Measurements from ENCODE around the gene TBCK.

The TBCK gene

GRCh38 chr4:106277140-106277675 lies 38.8 kb downstream of the TBCK start:
- Histone ChIP-seq H3K36me3 (ENCODE audit: control insufficient read depth, insufficient read depth, low read length) (no peaks in the 10 kb centered on the region), H2AK5ac (ENCODE audit: low read length) (no peak overlapping the region)

GRCh38 chr4:106273831-106274230 lies 42.2 kb downstream of the TBCK start:
- H3K4me3 ChIP-seq (ENCODE audit: low read length): no peak overlapping the region
- no CpG with 5 or more reads among the region's 2 CpGs for WGBS (ENCODE audit: extremely low coverage, insufficient coverage, low lambda C conversion rate)
- H3K4ac ChIP-seq (ENCODE audit: low read depth, low read length): no peak overlapping the region
- H3K27me3 ChIP-seq (ENCODE audit: insufficient read depth, low read length, poor library complexity): no peaks in the 10 kb centered on the region
- no peaks in the 10 kb centered on the region for H3K36me3 ChIP-seq (ENCODE audit: control insufficient read depth, insufficient read depth, low read length)
- DNase-seq: peak; percentile 54
- H3K23ac ChIP-seq (ENCODE audit: low read length): no peak overlapping the region
- no peak overlapping the region for H3K56ac ChIP-seq (ENCODE audit: low read length)
- no peak overlapping the region for H3K27ac ChIP-seq (ENCODE audit: low read depth, low read length)
- H2AK5ac ChIP-seq (ENCODE audit: low read length): no peak overlapping the region
- H3K4me1 ChIP-seq (ENCODE audit: control insufficient read depth, low read depth, low read length): no peaks in the 10 kb centered on the region
- no peak overlapping the region for H3K18ac ChIP-seq (ENCODE audit: low read length)
- no peak overlapping the region for H4K8ac ChIP-seq (ENCODE audit: low read depth, low read length)
- H4K5ac ChIP-seq (ENCODE audit: low read length): no peak overlapping the region
- H3K79me2 ChIP-seq (ENCODE audit: control insufficient read depth, insufficient read depth, low read length): no peaks in the 10 kb centered on the region
- no peak overlapping the region for H2BK120ac ChIP-seq (ENCODE audit: low read depth, low read length)
- no peak overlapping the region for H2BK5ac ChIP-seq (ENCODE audit: low read length)
- H3K4me2 ChIP-seq (ENCODE audit: low read length): no peak overlapping the region
- H3K9ac ChIP-seq (ENCODE audit: low read length): no peak overlapping the region
- no peaks in the 10 kb centered on the region for H3K79me1 ChIP-seq (ENCODE audit: low read length)
- H2BK15ac ChIP-seq (replicated peaks; ENCODE audit: low read depth): no peak overlapping the region

More at GRCh38 chr4:106277140-106277675, 38.8 kb downstream of the TBCK start:
- no peak overlapping the region for H3K4me3 ChIP-seq (ENCODE audit: low read length)
- H3K27me3 ChIP-seq (ENCODE audit: insufficient read depth, low read length, poor library complexity): no peaks in the 10 kb centered on the region
- H4K5ac ChIP-seq (ENCODE audit: low read length): no peak overlapping the region
- H3K56ac ChIP-seq (ENCODE audit: low read length): no peak overlapping the region
- no peak overlapping the region for H3K27ac ChIP-seq (ENCODE audit: low read depth, low read length)
- WGBS (ENCODE audit: extremely low coverage, insufficient coverage, low lambda C conversion rate): no CpG with 5 or more reads among the region's 1 CpG
- no peak overlapping the region for H3K23ac ChIP-seq (ENCODE audit: low read length)
- H3K4me2 ChIP-seq (ENCODE audit: low read length): no peak overlapping the region
- H3K79me2 ChIP-seq (ENCODE audit: control insufficient read depth, insufficient read depth, low read length): no peaks in the 10 kb centered on the region
- H2BK15ac ChIP-seq (replicated peaks; ENCODE audit: low read depth): no peak overlapping the region
- H3K18ac ChIP-seq (ENCODE audit: low read length): no peak overlapping the region
- H3K4me1 ChIP-seq (ENCODE audit: control insufficient read depth, low read depth, low read length): no peaks in the 10 kb centered on the region
- no peak overlapping the region for H4K8ac ChIP-seq (ENCODE audit: low read depth, low read length)
- H3K79me1 ChIP-seq (ENCODE audit: low read length): no peaks in the 10 kb centered on the region
- no peak for DNase-seq
- H2BK120ac ChIP-seq (ENCODE audit: low read depth, low read length): no peak overlapping the region
- no peak overlapping the region for H3K9ac ChIP-seq (ENCODE audit: low read length)
- H3K4ac ChIP-seq (ENCODE audit: low read depth, low read length): no peak overlapping the region
- H2BK5ac ChIP-seq (ENCODE audit: low read length): no peak overlapping the region

GRCh38 chr4:106270736-106271135 lies 45.3 kb downstream of the TBCK start:
- H3K4me1 ChIP-seq (ENCODE audit: control insufficient read depth, low read depth, low read length): no peaks in the 10 kb centered on the region
- H3K4me2 ChIP-seq (ENCODE audit: low read length): no peak overlapping the region
- WGBS (ENCODE audit: extremely low coverage, insufficient coverage, low lambda C conversion rate): no CpG with 5 or more reads among the region's 1 CpG
- H3K18ac ChIP-seq (ENCODE audit: low read length): no peak overlapping the region
- no peak overlapping the region for H3K56ac ChIP-seq (ENCODE audit: low read length)
- DNase-seq: no peak
- H2BK15ac ChIP-seq (replicated peaks; ENCODE audit: low read depth): no peak overlapping the region
- H4K8ac ChIP-seq (ENCODE audit: low read depth, low read length): no peak overlapping the region
- no peaks in the 10 kb centered on the region for H3K36me3 ChIP-seq (ENCODE audit: control insufficient read depth, insufficient read depth, low read length)
- no peak overlapping the region for H4K5ac ChIP-seq (ENCODE audit: low read length)
- H2BK120ac ChIP-seq (ENCODE audit: low read depth, low read length): no peak overlapping the region
- no peaks in the 10 kb centered on the region for H3K27me3 ChIP-seq (ENCODE audit: insufficient read depth, low read length, poor library complexity)
- H3K4ac ChIP-seq (ENCODE audit: low read depth, low read length): no peak overlapping the region
- no peak overlapping the region for H2AK5ac ChIP-seq (ENCODE audit: low read length)
- H3K79me2 ChIP-seq (ENCODE audit: control insufficient read depth, insufficient read depth, low read length): no peaks in the 10 kb centered on the region
- no peak overlapping the region for H3K27ac ChIP-seq (ENCODE audit: low read depth, low read length)
- H3K23ac ChIP-seq (ENCODE audit: low read length): no peak overlapping the region
- H3K4me3 ChIP-seq (ENCODE audit: low read length): no peak overlapping the region
- H3K9ac ChIP-seq (ENCODE audit: low read length): no peak overlapping the region
- H3K79me1 ChIP-seq (ENCODE audit: low read length): no peaks in the 10 kb centered on the region
- H2BK5ac ChIP-seq (ENCODE audit: low read length): no peak overlapping the region

- no peak overlapping the region for H3K4me3 ChIP-seq (ENCODE audit: low read length)
- no peaks in the 10 kb centered on the region for H3K27me3 ChIP-seq (ENCODE audit: insufficient read depth, low read length, poor library complexity)
- no peaks in the 10 kb centered on the region for H3K36me3 ChIP-seq (ENCODE audit: control insufficient read depth, insufficient read depth, low read length)
- H2AK5ac ChIP-seq (ENCODE audit: low read length): no peak overlapping the region
- DNase-seq: no peak
- no peak overlapping the region for H3K4me2 ChIP-seq (ENCODE audit: low read length)
- H3K79me2 ChIP-seq (ENCODE audit: control insufficient read depth, insufficient read depth, low read length): no peaks in the 10 kb centered on the region
- H3K79me1 ChIP-seq (ENCODE audit: low read length): no peaks in the 10 kb centered on the region
- H3K18ac ChIP-seq (ENCODE audit: low read length): no peak overlapping the region
- H3K27ac ChIP-seq (ENCODE audit: low read depth, low read length): no peak overlapping the region
- no CpG with 5 or more reads among the region's 2 CpGs for WGBS (ENCODE audit: extremely low coverage, insufficient coverage, low lambda C conversion rate)
- no peak overlapping the region for H3K56ac ChIP-seq (ENCODE audit: low read length)
- H2BK15ac ChIP-seq (replicated peaks; ENCODE audit: low read depth): no peak overlapping the region
- H4K8ac ChIP-seq (ENCODE audit: low read depth, low read length): no peak overlapping the region
- no peak overlapping the region for H3K9ac ChIP-seq (ENCODE audit: low read length)
- no peaks in the 10 kb centered on the region for H3K4me1 ChIP-seq (ENCODE audit: control insufficient read depth, low read depth, low read length)
- H4K5ac ChIP-seq (ENCODE audit: low read length): no peak overlapping the region
- H2BK120ac ChIP-seq (ENCODE audit: low read depth, low read length): no peak overlapping the region
- H2BK5ac ChIP-seq (ENCODE audit: low read length): no peak overlapping the region
- no peak overlapping the region for H3K23ac ChIP-seq (ENCODE audit: low read length)
- no peak overlapping the region for H3K4ac ChIP-seq (ENCODE audit: low read depth, low read length)
These were observed 46.3 kb downstream of the TBCK start for GRCh38 chr4:106269711-106270110.

GRCh38 chr4:106268786-106269185 lies 47.2 kb downstream of the TBCK start:
- Histone ChIP-seq H3K4ac (ENCODE audit: low read depth, low read length) (no peak overlapping the region), H3K79me2 (ENCODE audit: control insufficient read depth, insufficient read depth, low read length) (no peaks in the 10 kb centered on the region), H3K56ac (ENCODE audit: low read length) (no peak overlapping the region), H2AK5ac (ENCODE audit: low read length) (no peak overlapping the region), H3K79me1 (ENCODE audit: low read length) (no peaks in the 10 kb centered on the region), H3K23ac (ENCODE audit: low read length) (no peak overlapping the region), H4K8ac (ENCODE audit: low read depth, low read length) (no peak overlapping the region), H2BK5ac (ENCODE audit: low read length) (no peak overlapping the region), H3K9ac (ENCODE audit: low read length) (no peak overlapping the region), H2BK15ac (replicated peaks; ENCODE audit: low read depth) (no peak overlapping the region), H2BK120ac (ENCODE audit: low read depth, low read length) (no peak overlapping the region), H3K4me2 (ENCODE audit: low read length) (no peak overlapping the region), H3K27me3 (ENCODE audit: insufficient read depth, low read length, poor library complexity) (no peaks in the 10 kb centered on the region), H3K18ac (ENCODE audit: low read length) (no peak overlapping the region), H4K5ac (ENCODE audit: low read length) (no peak overlapping the region), H3K4me3 (ENCODE audit: low read length) (no peak overlapping the region), H3K4me1 (ENCODE audit: control insufficient read depth, low read depth, low read length) (no peaks in the 10 kb centered on the region), H3K27ac (ENCODE audit: low read depth, low read length) (no peak overlapping the region), H3K36me3 (ENCODE audit: control insufficient read depth, insufficient read depth, low read length) (no peaks in the 10 kb centered on the region)
- DNase-seq: no peak

GRCh38 chr4:106266201-106266600 lies 49.8 kb downstream of the TBCK start:
- no peak overlapping the region for H3K4me2 ChIP-seq (ENCODE audit: low read length)
- H2BK5ac ChIP-seq (ENCODE audit: low read length): no peak overlapping the region
- no peaks in the 10 kb centered on the region for H3K79me2 ChIP-seq (ENCODE audit: control insufficient read depth, insufficient read depth, low read length)
- no peak overlapping the region for H3K4ac ChIP-seq (ENCODE audit: low read depth, low read length)
- H3K9ac ChIP-seq (ENCODE audit: low read length): no peak overlapping the region
- H4K5ac ChIP-seq (ENCODE audit: low read length): no peak overlapping the region
- no peak overlapping the region for H4K8ac ChIP-seq (ENCODE audit: low read depth, low read length)
- H2BK120ac ChIP-seq (ENCODE audit: low read depth, low read length): no peak overlapping the region
- no peak overlapping the region for H2AK5ac ChIP-seq (ENCODE audit: low read length)
- H3K4me1 ChIP-seq (ENCODE audit: control insufficient read depth, low read depth, low read length): no peaks in the 10 kb centered on the region
- no peak overlapping the region for H3K18ac ChIP-seq (ENCODE audit: low read length)
- no peak overlapping the region for H3K56ac ChIP-seq (ENCODE audit: low read length)
- no peaks in the 10 kb centered on the region for H3K27me3 ChIP-seq (ENCODE audit: insufficient read depth, low read length, poor library complexity)
- no peaks in the 10 kb centered on the region for H3K36me3 ChIP-seq (ENCODE audit: control insufficient read depth, insufficient read depth, low read length)
- no peak overlapping the region for H2BK15ac ChIP-seq (replicated peaks; ENCODE audit: low read depth)
- no peaks in the 10 kb centered on the region for H3K79me1 ChIP-seq (ENCODE audit: low read length)
- peak; percentile 56 for DNase-seq
- no peak overlapping the region for H3K23ac ChIP-seq (ENCODE audit: low read length)
- H3K4me3 ChIP-seq (ENCODE audit: low read length): no peak overlapping the region
- H3K27ac ChIP-seq (ENCODE audit: low read depth, low read length): no peak overlapping the region

Measured in mesendoderm (in vitro differentiated cells).